ENCODE data around the gene SHB. TPM values are rescaled to one million over a fixed set of nuclear protein-coding genes. Genes with fewer than 3 reads are reported as not detected.

The SHB gene
- total RNA-seq, 4 donors from 2014 or later: 27.6 to 42.6 (median 34.5) TPM

DNA sequence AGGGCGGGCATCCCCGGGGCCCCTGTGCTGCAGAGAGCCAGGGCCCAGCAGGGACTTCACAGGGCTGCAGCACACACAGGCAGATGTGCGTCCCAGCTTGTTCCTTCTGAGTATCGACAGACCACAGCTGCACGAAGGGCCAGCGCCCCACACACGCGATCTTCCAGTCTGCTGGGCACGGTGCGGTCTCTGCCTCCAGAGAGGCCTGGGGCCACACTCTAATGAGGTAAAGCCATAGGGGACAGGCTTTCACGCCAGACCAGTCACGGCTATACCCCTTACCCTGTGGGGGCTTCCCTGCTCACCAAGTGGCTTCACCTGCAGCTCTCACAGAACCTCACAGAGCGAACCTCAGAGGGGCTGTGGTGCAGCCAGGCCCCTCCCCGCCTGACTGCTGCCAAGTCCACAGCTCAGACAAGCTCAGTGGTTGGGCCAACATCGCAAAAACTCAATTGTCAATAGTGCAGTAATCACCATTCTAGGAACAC lies 82.2 kb downstream of the SHB start:
- WGBS, 2 donors: 79 to 88% methylated on average over 3 to 14 of the region's 15 CpGs
- TF ChIP-seq CTCF (IDR thresholded peaks at IDR 0.05): no peak
- TF ChIP-seq POLR2A (IDR thresholded peaks at IDR 0.05): no peak
- no peak overlapping the region for H3K4me3 ChIP-seq (ENCODE audit: low read depth, poor library complexity, severe bottlenecking)
- no peak for DNase-seq (ENCODE audit: low spot score in 2 of 2)
- intact Hi-C loops (cut with DNase I; ENCODE audit: low total_unique reads): no loop called here

GRCh38 chr9:37986001-37986400 lies 83.0 kb downstream of the SHB start:
- TF ChIP-seq CTCF (IDR thresholded peaks at IDR 0.05) (no peak), POLR2A (IDR thresholded peaks at IDR 0.05) (no peak)
- 85 to 90% methylated on average over 4 of the region's 4 CpGs for WGBS, 2 donors

DNA sequence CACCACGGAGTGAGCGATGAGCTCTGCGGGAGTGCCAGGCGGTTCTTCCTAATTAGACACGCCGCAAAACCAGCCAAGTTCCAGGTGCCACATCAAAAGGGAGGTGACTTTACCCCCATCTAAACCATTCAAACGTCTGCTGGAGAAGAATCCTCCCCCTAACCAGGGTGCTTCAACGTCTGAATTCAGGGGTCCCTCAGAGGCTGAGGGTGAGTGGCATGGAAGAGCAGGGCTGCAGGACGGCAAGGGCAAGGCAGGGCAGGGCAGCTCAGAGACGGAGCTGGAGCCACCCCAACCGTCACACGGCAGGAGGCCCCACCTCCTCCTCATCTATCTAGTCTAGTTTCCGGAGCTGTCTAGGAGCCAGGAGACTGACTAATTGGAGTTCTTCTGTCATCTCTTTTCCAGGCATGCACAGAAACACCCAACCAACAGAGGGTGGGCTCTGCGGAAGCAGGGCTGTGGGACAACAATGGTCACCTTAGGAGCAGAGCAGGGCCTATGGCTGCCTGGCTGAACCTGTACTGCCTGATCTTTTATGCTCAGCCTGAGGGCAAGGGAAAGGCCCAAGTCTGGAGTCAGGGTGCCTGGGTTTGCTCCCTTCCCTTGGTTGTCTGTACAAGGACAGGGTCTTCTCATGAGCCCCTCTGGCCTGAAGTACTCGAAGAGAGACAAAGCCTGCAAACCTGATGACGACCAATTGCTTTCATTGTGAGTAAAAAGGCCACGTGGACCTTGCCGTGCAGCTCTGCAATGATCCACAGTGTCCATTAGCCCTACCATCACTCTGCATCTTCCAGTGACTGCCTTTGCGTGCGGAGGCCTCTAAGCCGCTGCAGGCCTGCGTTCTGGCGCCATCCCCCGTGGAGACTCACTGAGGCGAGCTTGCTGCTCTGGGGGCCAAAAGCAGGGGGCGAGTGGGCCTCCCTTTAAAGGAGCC lies 84.1 kb downstream of the SHB start:
- 41 to 43% methylated on average over 25 to 26 of the region's 26 CpGs for WGBS, 2 donors
- intact Hi-C loops (cut with DNase I; ENCODE audit: low total_unique reads): no loop called here
- no peak for TF ChIP-seq CTCF (IDR thresholded peaks at IDR 0.05)
- TF ChIP-seq POLR2A (IDR thresholded peaks at IDR 0.05): no peak
- no peak for DNase-seq (ENCODE audit: low spot score in 2 of 2)
- H3K4me3 ChIP-seq (ENCODE audit: low read depth, poor library complexity, severe bottlenecking): no peak overlapping the region

More at GRCh38 chr9:37986001-37986400, 83.0 kb downstream of the SHB start:
- no peak for DNase-seq (ENCODE audit: low spot score in 2 of 2)
- intact Hi-C loops (cut with DNase I; ENCODE audit: low total_unique reads): no loop called here
- H3K4me3 ChIP-seq (ENCODE audit: low read depth, poor library complexity, severe bottlenecking): no peak overlapping the region

DNA sequence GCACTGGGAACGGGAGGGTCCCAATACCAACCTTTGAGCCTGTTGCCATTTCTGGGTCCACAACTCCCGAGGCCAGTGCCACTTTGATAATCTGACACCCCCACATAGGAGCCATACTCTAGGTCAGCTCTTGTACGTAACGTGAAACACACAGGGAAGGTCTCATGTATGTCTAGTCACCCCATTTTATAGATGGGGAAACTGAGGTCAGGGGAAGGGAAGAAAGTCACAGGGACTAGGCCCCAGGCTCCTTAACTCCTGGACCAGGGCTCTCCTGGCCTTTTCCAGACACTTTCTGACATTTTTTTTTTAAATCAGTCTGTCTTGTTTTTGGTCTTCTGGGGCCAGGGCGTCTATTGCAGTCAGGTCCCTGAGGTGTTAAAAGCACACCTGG lies 84.8 kb downstream of the SHB start:
- WGBS, 2 donors: 91 to 93% methylated on average over 5 of the region's 5 CpGs
- intact Hi-C loops (cut with DNase I; ENCODE audit: low total_unique reads): no loop called here
- DNase-seq (ENCODE audit: low spot score in 2 of 2): no peak
- no peak overlapping the region for H3K4me3 ChIP-seq (ENCODE audit: low read depth, poor library complexity, severe bottlenecking)
- TF ChIP-seq POLR2A (IDR thresholded peaks at IDR 0.05) (no peak), CTCF (IDR thresholded peaks at IDR 0.05) (no peak)

GRCh38 chr9:37983381-37984067 lies 85.5 kb downstream of the SHB start:
- intact Hi-C loops (cut with DNase I; ENCODE audit: low total_unique reads): no loop called here

More at GRCh38 chr9:37983381-37984067, 85.5 kb downstream of the SHB start:
- WGBS, 2 donors: 79 to 83% methylated on average over 11 to 12 of the region's 12 CpGs
- TF ChIP-seq CTCF (IDR thresholded peaks at IDR 0.05) (no peak), POLR2A (IDR thresholded peaks at IDR 0.05) (no peak)
- no peak overlapping the region for H3K4me3 ChIP-seq (ENCODE audit: low read depth, poor library complexity, severe bottlenecking)
- DNase-seq (ENCODE audit: low spot score in 2 of 2): no peak

Measured in lower leg skin (tissue), 4 donors.